Measurements from ENCODE around the gene SERPINC1.
"Not testable (repeated sequence)": the region's sequence is repeated elsewhere in the genome, so short reads cannot be mapped to it uniquely, and the experiment has no call there.

GRCh38 chr1:173859547-173859946 is 57.6 kb downstream of the SERPINC1 start:
- TF ChIP-seq EZH2 (IDR thresholded peaks at IDR 0.05; ENCODE audit: borderline replicate concordance); CTCF (IDR thresholded peaks at IDR 0.05; ENCODE audit: poor library complexity): not testable (repeated sequence)
